ENCODE data around the gene FBXO24. TPM values are rescaled to one million over a fixed set of nuclear protein-coding genes. Genes with fewer than 3 reads are reported as not detected.

The FBXO24 gene
- total RNA-seq, 4 donors from 2014 or later: 0.15 to 4.3 (median 0.99) TPM

DNA sequence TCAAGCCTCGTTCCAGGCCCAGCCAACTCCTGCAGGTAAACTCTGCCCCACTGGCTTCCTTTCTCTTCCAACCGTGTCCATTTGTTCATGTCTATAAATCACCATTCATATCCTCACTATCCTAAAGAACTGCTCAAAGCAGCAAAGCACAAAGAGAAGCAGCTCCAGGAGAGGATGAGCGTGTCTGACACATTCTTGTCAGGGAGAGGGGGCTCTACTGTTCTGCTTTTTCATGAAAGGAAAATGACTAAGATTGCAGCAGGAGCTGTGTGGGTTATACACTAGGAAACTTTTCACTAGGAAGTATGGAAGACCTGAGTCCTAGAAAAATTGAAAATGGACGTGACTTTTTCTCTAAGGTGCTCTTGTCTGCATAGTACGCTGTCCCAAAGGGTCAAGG lies 30.4 kb upstream of the FBXO24 start:
- 84 to 89% methylated on average over 5 of the region's 5 CpGs for WGBS, 2 donors
- TF ChIP-seq CTCF (IDR thresholded peaks at IDR 0.05): no peak
- TF ChIP-seq POLR2A (IDR thresholded peaks at IDR 0.05): no peak
- intact Hi-C loops (cut with DNase I; ENCODE audit: low total_unique reads): no loop called here
- DNase-seq (ENCODE audit: low spot score in 2 of 2): no peak
- no peak overlapping the region for H3K4me3 ChIP-seq (ENCODE audit: low read depth, poor library complexity, severe bottlenecking)

- no peak for DNase-seq (ENCODE audit: low spot score in 2 of 2)
- WGBS, 2 donors: 70 to 72% methylated on average over 4 of the region's 4 CpGs
- TF ChIP-seq POLR2A (IDR thresholded peaks at IDR 0.05) (no peak), CTCF (IDR thresholded peaks at IDR 0.05) (no peak)
- H3K4me3 ChIP-seq (ENCODE audit: low read depth, poor library complexity, severe bottlenecking): no peak overlapping the region
- intact Hi-C loops (cut with DNase I; ENCODE audit: low total_unique reads): no loop called here
Observed at GRCh38 chr7:100556541-100556940, 29.6 kb upstream of the FBXO24 start.

GRCh38 chr7:100559127-100559526 lies 27.0 kb upstream of the FBXO24 start:
- intact Hi-C loops (cut with DNase I; ENCODE audit: low total_unique reads): loop anchor here (2.0 kb wide), 1 partner anchor 90 kb away; no protein-coding TSS in a partner anchor
- DNase-seq (ENCODE audit: low spot score in 2 of 2): no peak

GRCh38 chr7:100561491-100562194 lies 24.5 kb upstream of the FBXO24 start:
- no peak for TF ChIP-seq POLR2A (IDR thresholded peaks at IDR 0.05)
- no peak for TF ChIP-seq CTCF (IDR thresholded peaks at IDR 0.05)
- intact Hi-C loops (cut with DNase I; ENCODE audit: low total_unique reads): loop anchor here (10.0 kb wide), 1 partner anchor 293 kb away; the partner anchor contains the start of gene SLC12A9
- 94 to 96% methylated on average over 12 of the region's 12 CpGs for WGBS, 2 donors
- DNase-seq (ENCODE audit: low spot score in 2 of 2): no peak
- H3K4me3 ChIP-seq (ENCODE audit: low read depth, poor library complexity, severe bottlenecking): no peak overlapping the region

More at GRCh38 chr7:100559127-100559526, 27.0 kb upstream of the FBXO24 start:
- no peak for TF ChIP-seq CTCF (IDR thresholded peaks at IDR 0.05)
- TF ChIP-seq POLR2A (IDR thresholded peaks at IDR 0.05): no peak
- WGBS, 2 donors: 67 to 80% methylated on average over 4 of the region's 4 CpGs
- H3K4me3 ChIP-seq (ENCODE audit: low read depth, poor library complexity, severe bottlenecking): no peak overlapping the region

GRCh38 chr7:100562195-100563099 lies 23.7 kb upstream of the FBXO24 start:
- TF ChIP-seq POLR2A (IDR thresholded peaks at IDR 0.05) (no peak), CTCF (IDR thresholded peaks at IDR 0.05) (no peak)

More at GRCh38 chr7:100562195-100563099, 23.7 kb upstream of the FBXO24 start:
- DNase-seq (ENCODE audit: low spot score in 2 of 2): peak in 1 of 2 donors; percentile 81
- intact Hi-C loops (cut with DNase I; ENCODE audit: low total_unique reads): loop anchor here (10.0 kb wide), 1 partner anchor 292 kb away; the partner anchor contains the start of gene SLC12A9
- 89 to 95% methylated on average over 25 to 26 of the region's 26 CpGs for WGBS, 2 donors
- H3K4me3 ChIP-seq (ENCODE audit: low read depth, poor library complexity, severe bottlenecking): no peak overlapping the region

Measured in lower leg skin (tissue), 4 donors.